Myocyte (in vitro differentiated cells): ENCODE data around the gene SUPT5H. TPM values are rescaled to one million over a fixed set of nuclear protein-coding genes. Genes with fewer than 3 reads are reported as not detected.

Experiments
- DNase-seq: peaks from one replicate; pipeline ENCODE4 v3.0.0-alpha.2; 2012; ENCODE audit warnings: low read depth
- total RNA-seq: library from RNA; depleted of rRNA; stranded (reverse); fragments of >200 nt; gene quantifications from 2 replicates; pipeline ENCODE4 v1.2.3, GENCODE V29; 2014

Gene SUPT5H
- total RNA-seq, 1 donor from 2014 or later, result 124 TPM

GRCh38 chr19:39494661-39495060, 49.3 kb downstream of the SUPT5H start:
- no peak for DNase-seq

GRCh38 chr19:39496063-39496462, 50.7 kb downstream of the SUPT5H start:
- no peak for DNase-seq

GRCh38 chr19:39497701-39497995, 52.3 kb downstream of the SUPT5H start:
- DNase-seq, result no peak

- DNase-seq, result no peak
These were observed 52.8 kb downstream of the SUPT5H start for GRCh38 chr19:39497996-39498797.

- DNase-seq, result no peak
These were observed 53.6 kb downstream of the SUPT5H start, which contains the start of gene DLL3 for GRCh38 chr19:39498798-39499642. Gene DLL3, plus strand, starts transcription at chr19:39498947. Its CDS starts 28 bp downstream, at chr19:39498975.

- no peak for DNase-seq
These were observed 54.5 kb downstream of the SUPT5H start for GRCh38 chr19:39499932-39500331.

GRCh38 chr19:39500543-39500942, 55.2 kb downstream of the SUPT5H start:
- no peak for DNase-seq

GRCh38 chr19:39501340-39501739, 56.0 kb downstream of the SUPT5H start:
- DNase-seq, result no peak

- no peak for DNase-seq
These were observed 57.4 kb downstream of the SUPT5H start for GRCh38 chr19:39502640-39503417.

GRCh38 chr19:39506598-39506943, 61.2 kb downstream of the SUPT5H start:
- no peak for DNase-seq

GRCh38 chr19:39506944-39507714, 61.7 kb downstream of the SUPT5H start:
- DNase-seq, result peak; percentile 52

GRCh38 chr19:39507715-39508364, 62.5 kb downstream of the SUPT5H start:
- DNase-seq, result no peak

GRCh38 chr19:39508629-39509028, 63.2 kb downstream of the SUPT5H start:
- no peak for DNase-seq

GRCh38 chr19:39509233-39509632, 63.9 kb downstream of the SUPT5H start:
- DNase-seq, result no peak

GRCh38 chr19:39512988-39513387, 67.6 kb downstream of the SUPT5H start:
- no peak for DNase-seq

- no peak for DNase-seq
These were observed 69.6 kb downstream of the SUPT5H start, which contains the start of gene SELENOV for GRCh38 chr19:39514840-39515550. Gene SELENOV, plus strand, starts transcription at chr19:39515139. Its CDS starts 74 bp downstream, at chr19:39515213.

- no peak for DNase-seq
These were observed 70.3 kb downstream of the SUPT5H start for GRCh38 chr19:39515551-39516191.

- DNase-seq, result no peak
These were observed 70.9 kb downstream of the SUPT5H start for GRCh38 chr19:39516270-39516669.

- DNase-seq, result no peak
These were observed 72.0 kb downstream of the SUPT5H start for GRCh38 chr19:39517432-39517831.
